Trophoblast cell (in vitro differentiated cells and primary cell): ENCODE data around the gene PSTPIP1.
A peak's percentile ranks its signal among the peaks of the same experiment; 100 is the strongest.

Source experiments
- DNase-seq, 2 donors: peaks; one replicate each; pipeline ENCODE4 v3.0.0-alpha.2; 2016
- H2AFZ ChIP-seq: 2 replicates; pipeline ENCODE4 v1.6.1; 2013; ENCODE audit warnings: low read length, moderate library complexity, mild to moderate bottlenecking; ENCODE audit not compliant: insufficient read depth, poor library complexity
- H2AK5ac ChIP-seq: 2 replicates; pipeline ENCODE4 v1.6.1; 2013; ENCODE audit warnings: mild to moderate bottlenecking, low read length
- H2BK120ac ChIP-seq: 2 replicates; pipeline ENCODE4 v1.6.1; 2013; ENCODE audit warnings: low read length, mild to moderate bottlenecking, moderate library complexity; ENCODE audit not compliant: insufficient read depth, poor library complexity
- H2BK12ac ChIP-seq: 2 replicates; pipeline ENCODE4 v1.6.1; 2013; ENCODE audit warnings: mild to moderate bottlenecking, low read length, moderate library complexity
- H2BK5ac ChIP-seq: 2 replicates; pipeline ENCODE4 v1.6.1; 2013; ENCODE audit warnings: low read length, low read depth, moderate library complexity, mild to moderate bottlenecking; ENCODE audit not compliant: poor library complexity
- H3K14ac ChIP-seq: 2 replicates; pipeline ENCODE4 v1.6.1; 2013; ENCODE audit warnings: mild to moderate bottlenecking, low read length
- H3K18ac ChIP-seq: 2 replicates; pipeline ENCODE4 v1.6.1; 2013; ENCODE audit warnings: mild to moderate bottlenecking, low read length
- H3K23ac ChIP-seq: 2 replicates; pipeline ENCODE4 v1.6.1; 2013; ENCODE audit warnings: low read length
- H3K27ac ChIP-seq: 2 replicates; pipeline ENCODE4 v1.5.1; 2013; ENCODE audit warnings: low read depth, mild to moderate bottlenecking, inconsistent platforms, low read length, moderate library complexity
- H3K27me3 ChIP-seq: 2 replicates; pipeline ENCODE4 v1.6.1; 2013; ENCODE audit warnings: inconsistent platforms, mild to moderate bottlenecking, low read length, moderate library complexity; ENCODE audit not compliant: insufficient read depth
- H3K36me3 ChIP-seq, 2 experiments: 1 replicate in 1 of 2; 2 replicates in 1 of 2; pipeline ENCODE4 v1.6.1; 2013; ENCODE audit warnings: low read length in 2 of 2, mild to moderate bottlenecking in 2 of 2, moderate library complexity in 1 of 2; ENCODE audit not compliant: insufficient read depth in 2 of 2, control insufficient read depth in 1 of 2
- H3K4ac ChIP-seq: 2 replicates; pipeline ENCODE4 v1.6.1; 2013; ENCODE audit warnings: low read depth, mild to moderate bottlenecking, low read length, moderate library complexity
- H3K4me1 ChIP-seq, 2 experiments: 1 replicate in 1 of 2; 2 replicates in 1 of 2; pipeline ENCODE4 v1.6.1; 2013; ENCODE audit warnings: low read length in 2 of 2, mild to moderate bottlenecking in 2 of 2, moderate library complexity in 1 of 2; ENCODE audit not compliant: insufficient read depth in 2 of 2, control insufficient read depth in 1 of 2
- H3K4me2 ChIP-seq: 2 replicates; pipeline ENCODE4 v1.6.1; 2013; ENCODE audit warnings: inconsistent platforms, mild to moderate bottlenecking, low read length, moderate library complexity
- H3K4me3 ChIP-seq: 2 replicates; pipeline ENCODE4 v1.5.1; 2013; ENCODE audit warnings: mild to moderate bottlenecking, low read depth, low read length, inconsistent platforms
- H3K79me1 ChIP-seq: one replicate; pipeline ENCODE4 v1.6.1; 2013; ENCODE audit warnings: low read length
- H3K79me2 ChIP-seq: 2 replicates; pipeline ENCODE4 v1.6.1; 2013; ENCODE audit warnings: low read length, mild to moderate bottlenecking; ENCODE audit not compliant: control insufficient read depth, insufficient read depth, poor library complexity
- H3K9ac ChIP-seq: 2 replicates; pipeline ENCODE4 v1.6.1; 2013; ENCODE audit warnings: mild to moderate bottlenecking, low read length
- H3K9me3 ChIP-seq: 2 replicates; pipeline ENCODE4 v1.6.1; 2013; ENCODE audit warnings: low read depth, mild to moderate bottlenecking, control low read depth, inconsistent platforms, low read length; ENCODE audit not compliant: insufficient read depth
- H4K12ac ChIP-seq: 2 replicates; pipeline ENCODE4 v1.6.1; 2013; ENCODE audit warnings: low read depth, mild to moderate bottlenecking, low read length, moderate library complexity
- H4K8ac ChIP-seq: 2 replicates; pipeline ENCODE4 v1.6.1; 2013; ENCODE audit warnings: low read depth, mild to moderate bottlenecking, low read length, moderate library complexity
- H4K91ac ChIP-seq: one replicate; pipeline ENCODE4 v1.6.1; 2013; ENCODE audit warnings: low read depth, mild to moderate bottlenecking, low read length, moderate library complexity
- WGBS: extraction: QIAGEN DNeasy Blood & Tissue Kit; methylation state at CpG from one replicate; pipeline ENCODE4 v1.1.7; 2013; ENCODE audit warnings: missing lambda C conversion rate; ENCODE audit not compliant: insufficient read length, insufficient coverage; ENCODE audit errors: extremely low coverage; 5-methylcytosine and 5-hydroxymethylcytosine counted together

PSTPIP1 gene

GRCh38 chr15:77060546-77060945, 65.6 kb downstream of the PSTPIP1 start:
- Histone ChIP-seq H3K4me3 (no peak overlapping the region), H2BK5ac (no peak overlapping the region), H3K23ac (no peak overlapping the region), H3K36me3 (no peaks in the 10 kb centered on the region), H2BK12ac (no peak overlapping the region), H3K27ac (no peak overlapping the region), H3K14ac (no peak overlapping the region), H3K4me2 (no peak overlapping the region), H3K27me3 (no peaks in the 10 kb centered on the region), H3K4me1 (no peaks in the 10 kb centered on the region), H3K9me3 (no peaks in the 10 kb centered on the region), H3K4ac (no peak overlapping the region), H2AFZ (no peak overlapping the region), H4K8ac (no peak overlapping the region), H2BK120ac (no peak overlapping the region), H3K9ac (no peak overlapping the region), H3K79me1 (no peaks in the 10 kb centered on the region), H4K12ac (no peak overlapping the region), H4K91ac (no peak overlapping the region), H3K18ac (no peak overlapping the region), H2AK5ac (no peak overlapping the region), H3K79me2 (no peaks in the 10 kb centered on the region)
- no peak for DNase-seq

GRCh38 chr15:77063249-77063648, 68.3 kb downstream of the PSTPIP1 start:
- Histone ChIP-seq H3K9me3 (no peaks in the 10 kb centered on the region), H2BK120ac (no peak overlapping the region), H3K18ac (no peak overlapping the region), H3K4me2 (no peak overlapping the region), H3K23ac (no peak overlapping the region), H3K9ac (no peak overlapping the region), H2AFZ (no peak overlapping the region), H3K27ac (no peak overlapping the region), H2BK5ac (no peak overlapping the region), H3K4ac (no peak overlapping the region), H4K8ac (no peak overlapping the region), H3K79me2 (no peaks in the 10 kb centered on the region), H4K12ac (no peak overlapping the region), H4K91ac (no peak overlapping the region), H3K4me3 (no peak overlapping the region), H3K36me3 (no peaks in the 10 kb centered on the region), H3K27me3 (no peaks in the 10 kb centered on the region), H2BK12ac (no peak overlapping the region), H3K79me1 (no peaks in the 10 kb centered on the region), H3K14ac (no peak overlapping the region), H2AK5ac (no peak overlapping the region), H3K4me1 (no peaks in the 10 kb centered on the region)
- DNase-seq, result no peak

GRCh38 chr15:77064063-77064462, 69.1 kb downstream of the PSTPIP1 start:
- H3K18ac ChIP-seq, result no peak overlapping the region
- no peaks in the 10 kb centered on the region for H3K79me1 ChIP-seq
- H3K4ac ChIP-seq, result no peak overlapping the region
- no peak overlapping the region for H3K4me3 ChIP-seq
- no peaks in the 10 kb centered on the region for H3K9me3 ChIP-seq
- H3K4me1 ChIP-seq, result no peaks in the 10 kb centered on the region
- no peak for DNase-seq
- no peak overlapping the region for H2BK5ac ChIP-seq
- no peak overlapping the region for H2BK12ac ChIP-seq
- H3K14ac ChIP-seq, result no peak overlapping the region
- no peak overlapping the region for H2BK120ac ChIP-seq
- H3K4me2 ChIP-seq, result no peak overlapping the region
- H3K9ac ChIP-seq, result no peak overlapping the region
- no peak overlapping the region for H3K27ac ChIP-seq
- H4K8ac ChIP-seq, result no peak overlapping the region
- H3K27me3 ChIP-seq, result no peaks in the 10 kb centered on the region
- H2AFZ ChIP-seq, result no peak overlapping the region
- no peak overlapping the region for H4K91ac ChIP-seq
- H3K23ac ChIP-seq, result no peak overlapping the region
- no peaks in the 10 kb centered on the region for H3K36me3 ChIP-seq
- no peak overlapping the region for H4K12ac ChIP-seq
- no peak overlapping the region for H2AK5ac ChIP-seq
- H3K79me2 ChIP-seq, result no peaks in the 10 kb centered on the region
- no CpG with 5 or more reads among the region's 2 CpGs for WGBS

GRCh38 chr15:77064539-77065308, 69.8 kb downstream of the PSTPIP1 start:
- H3K27ac ChIP-seq, result no peak overlapping the region
- no peak overlapping the region for H2AK5ac ChIP-seq
- no peak overlapping the region for H3K4ac ChIP-seq
- no peak overlapping the region for H3K4me3 ChIP-seq
- no peak overlapping the region for H4K12ac ChIP-seq
- no peak overlapping the region for H2BK12ac ChIP-seq
- H3K79me2 ChIP-seq, result no peaks in the 10 kb centered on the region
- H3K23ac ChIP-seq, result no peak overlapping the region
- no peak overlapping the region for H3K14ac ChIP-seq
- no peak overlapping the region for H4K91ac ChIP-seq
- H3K79me1 ChIP-seq, result no peaks in the 10 kb centered on the region
- H3K36me3 ChIP-seq, result no peaks in the 10 kb centered on the region
- no peak overlapping the region for H3K9ac ChIP-seq
- H3K4me2 ChIP-seq, result no peak overlapping the region
- H3K27me3 ChIP-seq, result no peaks in the 10 kb centered on the region
- no peak overlapping the region for H2BK120ac ChIP-seq
- no peaks in the 10 kb centered on the region for H3K9me3 ChIP-seq
- no peak overlapping the region for H3K18ac ChIP-seq
- no peak overlapping the region for H2BK5ac ChIP-seq
- no peak overlapping the region for H2AFZ ChIP-seq
- WGBS, result 100% methylated on average over 1 of the region's 6 CpGs
- H3K4me1 ChIP-seq, result peaks cover 0 to 3% of the 10 kb centered on the region in 2 experiments
- peak; percentile 18 to 39 for DNase-seq
- no peak overlapping the region for H4K8ac ChIP-seq
